ENCODE data around the gene CHRNG.

The CHRNG gene

GRCh38 chr2:232577841-232578240 lies 38.3 kb downstream of the CHRNG start:
- TF ChIP-seq CTCF (IDR thresholded peaks at IDR 0.05; ENCODE audit: low read depth, low read length, missing control alignments), result no peak
- H3K4me3 ChIP-seq (replicated peaks; ENCODE audit: low read depth, low read length), result no peak overlapping the region
- DNase-seq (ENCODE audit: extremely low read depth, low read depth), result no peak

- no peak for DNase-seq (ENCODE audit: extremely low read depth, low read depth)
- no peak overlapping the region for H3K4me3 ChIP-seq (replicated peaks; ENCODE audit: low read depth, low read length)
- TF ChIP-seq CTCF (IDR thresholded peaks at IDR 0.05; ENCODE audit: low read depth, low read length, missing control alignments), result no peak
Measured at GRCh38 chr2:232578626-232579025, 39.1 kb downstream of the CHRNG start.

- H3K4me3 ChIP-seq (replicated peaks; ENCODE audit: low read depth, low read length), result no peak overlapping the region
Measured at GRCh38 chr2:232580648-232580981, 41.1 kb downstream of the CHRNG start.

GRCh38 chr2:232581725-232582124 lies 42.2 kb downstream of the CHRNG start:
- no peak for DNase-seq (ENCODE audit: extremely low read depth, low read depth)
- no peak overlapping the region for H3K4me3 ChIP-seq (replicated peaks; ENCODE audit: low read depth, low read length)
- no peak for TF ChIP-seq CTCF (IDR thresholded peaks at IDR 0.05; ENCODE audit: low read depth, low read length, missing control alignments)

More at GRCh38 chr2:232580648-232580981, 41.1 kb downstream of the CHRNG start:
- no peak for TF ChIP-seq CTCF (IDR thresholded peaks at IDR 0.05; ENCODE audit: low read depth, low read length, missing control alignments)
- no peak for DNase-seq (ENCODE audit: extremely low read depth, low read depth)

- no peak for DNase-seq (ENCODE audit: extremely low read depth, low read depth)
- no peak for TF ChIP-seq CTCF (IDR thresholded peaks at IDR 0.05; ENCODE audit: low read depth, low read length, missing control alignments)
Measured at GRCh38 chr2:232584238-232584637, 44.7 kb downstream of the CHRNG start.

GRCh38 chr2:232586943-232587505 lies 47.5 kb downstream of the CHRNG start:
- DNase-seq (ENCODE audit: extremely low read depth, low read depth), result no peak
- H3K4me3 ChIP-seq (replicated peaks; ENCODE audit: low read depth, low read length), result no peak overlapping the region
- TF ChIP-seq CTCF (IDR thresholded peaks at IDR 0.05; ENCODE audit: low read depth, low read length, missing control alignments), result no peak

More at GRCh38 chr2:232584238-232584637, 44.7 kb downstream of the CHRNG start:
- H3K4me3 ChIP-seq (replicated peaks; ENCODE audit: low read depth, low read length), result no peak overlapping the region

- H3K4me3 ChIP-seq (replicated peaks; ENCODE audit: low read depth, low read length), result no peak overlapping the region
- no peak for DNase-seq (ENCODE audit: extremely low read depth, low read depth)
- no peak for TF ChIP-seq CTCF (IDR thresholded peaks at IDR 0.05; ENCODE audit: low read depth, low read length, missing control alignments)
Measured at GRCh38 chr2:232587512-232587911, 48.0 kb downstream of the CHRNG start.
